Natural killer cell (primary cell): Measurements from ENCODE around the gene CCDC197. TPM values are rescaled to one million over a fixed set of nuclear protein-coding genes. Genes with fewer than 3 reads are reported as not detected.
A peak's percentile ranks its signal among the peaks of the same experiment; 100 is the strongest.

Source experiments
- ATAC-seq, 3 donors: fragments of 150-1000 bp in 2 of 3; fragments of 200-7000 bp in 1 of 3; cut with Tn5 transposase; 1 replicate in 1 of 3; 2 replicates in 2 of 3; pipeline ENCODE4 v1.10.0; 2021; ENCODE audit warnings: mild to moderate bottlenecking in 2 of 3, moderate library complexity in 2 of 3
- DNase-seq, 2 donors: peaks; one replicate each; pipeline versions ENCODE4 v3.0.0 to v3.0.0-alpha.2; 2013 to 2021; ENCODE audit warnings: mixed read lengths in 1 of 2
- H3K27ac ChIP-seq: one replicate; pipeline ENCODE4 v1.5.1; 2013; ENCODE audit warnings: mild to moderate bottlenecking, low read length
- H3K27me3 ChIP-seq: one replicate; pipeline ENCODE4 v1.6.1; 2013; ENCODE audit warnings: low read length; ENCODE audit not compliant: control insufficient read depth, insufficient read depth
- H3K36me3 ChIP-seq: one replicate; pipeline ENCODE4 v1.6.1; 2013; ENCODE audit warnings: low read length; ENCODE audit not compliant: control insufficient read depth, insufficient read depth
- H3K4me1 ChIP-seq: one replicate; pipeline ENCODE4 v1.6.1; 2013; ENCODE audit warnings: low read length; ENCODE audit not compliant: control insufficient read depth, insufficient read depth
- H3K4me3 ChIP-seq: one replicate; pipeline ENCODE4 v1.5.1; 2013; ENCODE audit warnings: low read length
- H3K9me3 ChIP-seq: one replicate; pipeline ENCODE4 v1.6.1; 2013; ENCODE audit warnings: low read length; ENCODE audit not compliant: control insufficient read depth, insufficient read depth
- H3K27ac Mint-ChIP-seq, 2 donors: one replicate each; pipeline ENCODE4 v1.8.0; 2022; ENCODE audit warnings: mild to moderate bottlenecking in 2 of 2, mixed read lengths in 2 of 2, moderate library complexity in 1 of 2
- H3K27me3 Mint-ChIP-seq, 2 donors: one replicate each; pipeline ENCODE4 v1.8.0; 2022; ENCODE audit warnings: low read depth in 2 of 2, mixed read lengths in 2 of 2
- H3K36me3 Mint-ChIP-seq: one replicate; pipeline ENCODE4 v1.8.0; 2022; ENCODE audit warnings: mixed read lengths
- H3K4me1 Mint-ChIP-seq, 2 donors: one replicate each; pipeline ENCODE4 v1.8.0; 2022; ENCODE audit warnings: mixed read lengths in 2 of 2
- H3K4me3 Mint-ChIP-seq: one replicate; pipeline ENCODE4 v1.8.0; 2022; ENCODE audit warnings: mild to moderate bottlenecking, moderate library complexity, mixed read lengths
- H3K9me3 Mint-ChIP-seq, 2 donors: one replicate each; pipeline ENCODE4 v1.8.0; 2022; ENCODE audit warnings: mixed read lengths in 2 of 2
- WGBS: methylation state at CpG from one replicate; pipeline ENCODE4 v1.1.7; 2013; ENCODE audit warnings: missing lambda C conversion rate; ENCODE audit not compliant: insufficient coverage; 5-methylcytosine and 5-hydroxymethylcytosine counted together
- intact Hi-C: fragments of 100-400 bp; cut with micrococcal nuclease; formaldehyde crosslinking; loops from one replicate; pipeline ENCODE4 v1.14.2; 2022
- total RNA-seq, 4 donors: library from RNA; stranded (reverse); fragments of 120-200 nt in 1 of 4; gene quantifications; one replicate each; pipeline versions ENCODE4 v1.2.3 to v1.2.4, GENCODE V29; 2013 to 2022
- TF ChIP-seq, protein P1 (sequence below): fragments of 200-600 bp; IDR thresholded peaks from one replicate; pipeline ENCODE4 v1.8.0; 2022; ENCODE audit warnings: antibody characterized with exemption

Gene CCDC197
- total RNA-seq, 3 donors from 2014 or later (not counting 1 experiment from before 2014, with no cell fraction given): not detected

GRCh38 chr14:93957751-93958566, 39.1 kb upstream of the CCDC197 start:
- Histone ChIP-seq H3K27ac (peak overlapping the region; percentile 2), H3K4me3 (no peak overlapping the region), H3K27me3 (no peaks in the 10 kb centered on the region), H3K9me3 (no peaks in the 10 kb centered on the region), H3K36me3 (no peaks in the 10 kb centered on the region), H3K4me1 (peaks cover 98% of the 10 kb centered on the region)
- 97% methylated on average over 12 of the region's 16 CpGs for WGBS
- H3K4me3 Mint-ChIP-seq: peak overlapping the region; percentile 18
- H3K36me3 Mint-ChIP-seq: no peaks in the 10 kb centered on the region
- DNase-seq (peak in 1 of 2 donors; percentile 36), ATAC-seq (peak in 1 of 3 donors; percentile 0)
- H3K9me3 Mint-ChIP-seq: no peaks in the 10 kb centered on the region
- H3K27ac Mint-ChIP-seq: peak overlapping the region; percentile 95 to 97
- TF ChIP-seq, protein P1, sequence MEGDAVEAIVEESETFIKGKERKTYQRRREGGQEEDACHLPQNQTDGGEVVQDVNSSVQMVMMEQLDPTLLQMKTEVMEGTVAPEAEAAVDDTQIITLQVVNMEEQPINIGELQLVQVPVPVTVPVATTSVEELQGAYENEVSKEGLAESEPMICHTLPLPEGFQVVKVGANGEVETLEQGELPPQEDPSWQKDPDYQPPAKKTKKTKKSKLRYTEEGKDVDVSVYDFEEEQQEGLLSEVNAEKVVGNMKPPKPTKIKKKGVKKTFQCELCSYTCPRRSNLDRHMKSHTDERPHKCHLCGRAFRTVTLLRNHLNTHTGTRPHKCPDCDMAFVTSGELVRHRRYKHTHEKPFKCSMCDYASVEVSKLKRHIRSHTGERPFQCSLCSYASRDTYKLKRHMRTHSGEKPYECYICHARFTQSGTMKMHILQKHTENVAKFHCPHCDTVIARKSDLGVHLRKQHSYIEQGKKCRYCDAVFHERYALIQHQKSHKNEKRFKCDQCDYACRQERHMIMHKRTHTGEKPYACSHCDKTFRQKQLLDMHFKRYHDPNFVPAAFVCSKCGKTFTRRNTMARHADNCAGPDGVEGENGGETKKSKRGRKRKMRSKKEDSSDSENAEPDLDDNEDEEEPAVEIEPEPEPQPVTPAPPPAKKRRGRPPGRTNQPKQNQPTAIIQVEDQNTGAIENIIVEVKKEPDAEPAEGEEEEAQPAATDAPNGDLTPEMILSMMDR: no peak
- intact Hi-C loops: loop anchor here (5.0 kb wide), 1 partner anchor 44 kb away; no protein-coding TSS in a partner anchor
- H3K4me1 Mint-ChIP-seq: peaks cover 81 to 93% of the 10 kb centered on the region in 2 donors
- H3K27me3 Mint-ChIP-seq: no peaks in the 10 kb centered on the region

GRCh38 chr14:93958567-93959238, 38.4 kb upstream of the CCDC197 start:
- H3K4me3 ChIP-seq: no peak overlapping the region
- H3K4me1 Mint-ChIP-seq: peaks cover 87 to 98% of the 10 kb centered on the region in 2 donors
- peaks cover 98% of the 10 kb centered on the region for H3K4me1 ChIP-seq
- intact Hi-C loops: loop anchor here (5.0 kb wide), 1 partner anchor 44 kb away; no protein-coding TSS in a partner anchor
- no peaks in the 10 kb centered on the region for H3K27me3 ChIP-seq
- ATAC-seq (no peak), DNase-seq (no peak)
- no peaks in the 10 kb centered on the region for H3K36me3 Mint-ChIP-seq
- TF ChIP-seq, protein P1: no peak
- H3K27me3 Mint-ChIP-seq: no peaks in the 10 kb centered on the region
- H3K9me3 Mint-ChIP-seq: no peaks in the 10 kb centered on the region
- peak overlapping the region; percentile 81 for H3K4me3 Mint-ChIP-seq
- H3K27ac Mint-ChIP-seq: peak overlapping the region; percentile 95 to 97
- no peaks in the 10 kb centered on the region for H3K36me3 ChIP-seq
- peak overlapping the region; percentile 81 for H3K27ac ChIP-seq
- 88% methylated on average over 7 of the region's 7 CpGs for WGBS
- H3K9me3 ChIP-seq: no peaks in the 10 kb centered on the region

DNA sequence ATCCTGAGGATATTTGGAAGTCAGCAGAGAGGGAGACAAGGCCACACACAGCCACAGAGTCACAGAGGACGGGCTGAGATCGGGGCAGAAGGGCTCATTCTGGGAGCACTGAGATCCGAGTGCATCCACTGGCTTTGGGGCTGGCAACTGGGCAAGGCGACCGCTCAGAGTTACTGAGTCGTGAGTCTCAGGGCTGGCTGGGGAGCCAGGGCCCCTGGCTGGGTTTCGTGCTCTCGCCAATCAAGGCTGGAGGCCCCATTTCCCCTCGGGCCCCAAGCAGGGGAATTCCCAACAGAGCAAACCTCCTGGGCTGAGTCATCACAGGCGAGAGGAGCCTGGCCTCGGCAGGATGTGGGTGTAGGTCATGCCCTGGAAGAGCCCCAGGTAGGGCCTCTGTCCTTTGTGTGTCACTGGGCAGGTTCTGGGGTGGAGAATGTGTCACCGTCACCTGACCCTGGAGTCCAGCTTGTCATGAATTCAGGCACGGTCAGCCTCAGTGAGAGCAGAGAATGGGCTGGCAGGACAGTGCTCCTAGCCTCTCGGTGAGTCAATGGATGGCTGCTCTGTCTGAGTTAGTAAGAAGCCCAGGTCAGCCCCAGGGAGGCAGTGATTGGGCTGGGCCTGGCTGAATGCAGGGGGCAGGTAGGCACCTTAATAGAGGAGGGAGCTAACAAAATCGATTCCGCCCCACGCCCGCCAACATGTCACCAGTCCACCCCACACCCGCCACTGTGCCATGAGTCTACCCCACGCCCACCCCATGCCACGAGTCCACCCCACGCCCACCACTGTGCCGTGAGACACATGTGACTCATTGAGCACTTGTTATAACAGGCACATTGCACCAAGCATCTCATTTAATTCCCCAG, 37.6 kb upstream of the CCDC197 start:
- Histone ChIP-seq H3K4me3 (no peak overlapping the region), H3K27me3 (no peaks in the 10 kb centered on the region), H3K27ac (peak overlapping the region; percentile 81), H3K36me3 (no peaks in the 10 kb centered on the region), H3K9me3 (no peaks in the 10 kb centered on the region), H3K4me1 (peaks cover 98% of the 10 kb centered on the region)
- ATAC-seq (peak; percentile 64 to 86 (median 80)), DNase-seq (peak; percentile 86 to 96)
- peak overlapping the region; percentile 95 to 97 for H3K27ac Mint-ChIP-seq
- H3K4me3 Mint-ChIP-seq: peak overlapping the region; percentile 81
- intact Hi-C loops: loop anchor here (5.0 kb wide), 2 partner anchors 43 to 123 kb away; partner anchors contain the start of genes DDX24 and IFI27L1
- no peaks in the 10 kb centered on the region for H3K9me3 Mint-ChIP-seq
- H3K4me1 Mint-ChIP-seq: peaks cover 90 to 98% of the 10 kb centered on the region in 2 donors
- 21% methylated on average over 23 of the region's 23 CpGs for WGBS
- no peaks in the 10 kb centered on the region for H3K27me3 Mint-ChIP-seq
- TF ChIP-seq, protein P1: no peak
- H3K36me3 Mint-ChIP-seq: no peaks in the 10 kb centered on the region
